HepG2 (cell line): ENCODE data around the gene ENO3. TPM values are rescaled to one million over a fixed set of nuclear protein-coding genes. Genes with fewer than 3 reads are reported as not detected.

Experiments used
- AHR ChIP-seq: IDR thresholded peaks from 2 replicates; pipeline ENCODE4 v1.6.1; 2018; ENCODE audit warnings: missing genetic modification reagents, missing compliant biosample characterization
- BHLHE40 ChIP-seq: IDR thresholded peaks from 2 replicates; pipeline ENCODE4 v1.6.1; 2011; ENCODE audit warnings: low read length, improper control_type of control experiment
- CBX1 ChIP-seq: IDR thresholded peaks from one replicate; pipeline ENCODE4 v1.6.1; 2016; ENCODE audit warnings: antibody characterized with exemption, low read depth
- CEBPB ChIP-seq: IDR thresholded peaks from 2 replicates; pipeline ENCODE4 v1.6.1; 2011; ENCODE audit warnings: low read depth, low read length, improper control_type of control experiment, borderline replicate concordance
- KAT7 ChIP-seq: IDR thresholded peaks from 2 replicates; pipeline ENCODE4 v1.6.1; 2018; ENCODE audit warnings: borderline replicate concordance, missing compliant biosample characterization
- MIER3 ChIP-seq: IDR thresholded peaks from 2 replicates; pipeline ENCODE4 v1.6.1; 2016; ENCODE audit warnings: missing compliant biosample characterization, borderline replicate concordance
- PCBP2 ChIP-seq: fragments of 200-400 bp; formaldehyde crosslinking; optimal IDR thresholded peaks from 2 replicates; pipeline ENCODE3; 2018; ENCODE audit warnings: low read length, low read depth; ENCODE audit not compliant: poor library complexity, severe bottlenecking
- PLRG1 ChIP-seq: fragments of 450-650 bp; conservative IDR thresholded peaks from 2 replicates; pipeline ENCODE4 v1.6.1; 2016
- POLR2A ChIP-seq, 2 experiments: IDR thresholded peaks; 2 replicates each; pipeline ENCODE4 v1.6.1; 2011; ENCODE audit warnings: low read depth in 2 of 2, low read length in 2 of 2, mild to moderate bottlenecking in 1 of 2, moderate library complexity in 1 of 2; ENCODE audit not compliant: insufficient read depth in 1 of 2
- SCMH1 ChIP-seq: sonication (generic); formaldehyde crosslinking; IDR thresholded peaks from 2 replicates; pipeline ENCODE4 v1.9.0; 2021; ENCODE audit warnings: missing genetic modification reagents, mild to moderate bottlenecking, borderline replicate concordance
- ZFP41 ChIP-seq: sonication (generic); formaldehyde crosslinking; IDR thresholded peaks from 2 replicates; pipeline ENCODE4 v1.4.0; 2020; ENCODE audit warnings: mild to moderate bottlenecking, missing genetic modification reagents, borderline replicate concordance
- ZNF205 ChIP-seq: IDR thresholded peaks from 2 replicates; pipeline ENCODE4 v1.6.1; 2018; ENCODE audit warnings: missing biosample characterization, missing genetic modification reagents
- ZNF292 ChIP-seq: sonication (generic); formaldehyde crosslinking; IDR thresholded peaks from 2 replicates; pipeline ENCODE4 v1.8.1; 2022; ENCODE audit warnings: mild to moderate bottlenecking, low read depth, missing genetic modification reagents, borderline replicate concordance
- ZNF350 ChIP-seq: sonication (generic); formaldehyde crosslinking; IDR thresholded peaks from 2 replicates; pipeline ENCODE4 v1.4.0; 2020; ENCODE audit warnings: mild to moderate bottlenecking, low read depth, missing genetic modification reagents, borderline replicate concordance
- ZNF451 ChIP-seq: sonication (generic); formaldehyde crosslinking; IDR thresholded peaks from 2 replicates; pipeline ENCODE4 v1.5.0; 2020; ENCODE audit warnings: mild to moderate bottlenecking, missing genetic modification reagents
- ZNF616 ChIP-seq: sonication (generic); formaldehyde crosslinking; IDR thresholded peaks from 2 replicates; pipeline ENCODE4 v1.5.0; 2020; ENCODE audit warnings: low read depth, mild to moderate bottlenecking, missing genetic modification reagents
- ZSCAN9 ChIP-seq: IDR thresholded peaks from 2 replicates; pipeline ENCODE4 v1.6.1; 2016; ENCODE audit warnings: borderline replicate concordance
- polyA plus RNA-seq, 8 experiments: library from polyadenylated mRNA; depleted of rRNA in 3 of 8; stranded (reverse) in 7 of 8; unstranded in 1 of 8; fragments of >200 nt; fragmentation: Illumina TruSeq in 4 of 8; extraction: Trizol in 4 of 8; gene quantifications; 2 replicates each; pipeline versions ENCODE4 v1.2.1 to v1.2.3, GENCODE V29; 2011 to 2016; ENCODE audit warnings: low read depth in 4 of 8, missing spikeins in 1 of 8, mixed read lengths in 1 of 8; ENCODE audit not compliant: insufficient read depth in 1 of 8
- total RNA-seq, 5 experiments: library from RNA; depleted of rRNA; stranded (reverse); fragments of >200 nt; fragmentation: Illumina TruSeq; extraction: Trizol; gene quantifications; 2 replicates each; pipeline ENCODE4 v1.2.3, GENCODE V29; 2016; ENCODE audit warnings: low read depth in 1 of 5
- TF ChIP-seq, protein P1 (sequence below): sonication (generic); formaldehyde crosslinking; IDR thresholded peaks from 2 replicates; pipeline ENCODE4 v1.8.0; 2022; ENCODE audit warnings: mild to moderate bottlenecking, missing genetic modification reagents, borderline replicate concordance
- TF ChIP-seq, protein P2 (sequence below): sonication (generic); formaldehyde crosslinking; IDR thresholded peaks from 2 replicates; pipeline ENCODE4 v1.5.0; 2020; ENCODE audit warnings: missing genetic modification reagents
- TF ChIP-seq, protein P3 (sequence below): sonication (generic); formaldehyde crosslinking; IDR thresholded peaks from 2 replicates; pipeline ENCODE4 v1.4.0; 2020; ENCODE audit warnings: missing genetic modification reagents
- TF ChIP-seq, protein P4 (sequence below): IDR thresholded peaks from 2 replicates; pipeline ENCODE4 v1.6.1; 2016; ENCODE audit warnings: low read depth, control low read depth
- TF ChIP-seq, protein P5 (sequence below): sonication (generic); formaldehyde crosslinking; IDR thresholded peaks from 2 replicates; pipeline ENCODE4 v1.5.1; 2020; ENCODE audit warnings: mild to moderate bottlenecking, missing genetic modification reagents

Gene ENO3
- total and polyA plus RNA-seq, 2 of the 13 experiments (the other 11 are each of a cell fraction or from before 2014, with no cell fraction given) = 59.8 to 69.8 TPM

DNA sequence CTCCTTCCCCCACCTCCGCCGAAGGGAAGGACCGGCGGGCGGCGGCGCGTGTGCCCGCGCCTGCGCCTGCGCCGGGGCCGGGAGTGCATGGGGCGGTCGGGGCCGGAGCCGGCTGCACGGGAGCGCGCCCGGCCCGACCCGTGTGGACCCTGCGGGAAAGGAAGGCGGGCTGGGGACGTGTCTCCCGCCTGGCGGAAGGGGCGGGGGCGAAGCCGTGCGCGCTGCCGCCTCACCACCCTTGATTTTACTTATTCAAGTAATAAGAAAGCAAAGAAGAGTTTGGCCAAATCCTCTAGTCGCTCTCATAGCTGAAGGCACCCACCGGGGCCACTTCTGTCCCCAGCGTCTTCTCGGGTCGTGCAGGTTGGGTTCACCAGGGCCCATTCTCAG is 2.0 kb upstream of the ENO3 start (continued):
- TF ChIP-seq, protein P1, sequence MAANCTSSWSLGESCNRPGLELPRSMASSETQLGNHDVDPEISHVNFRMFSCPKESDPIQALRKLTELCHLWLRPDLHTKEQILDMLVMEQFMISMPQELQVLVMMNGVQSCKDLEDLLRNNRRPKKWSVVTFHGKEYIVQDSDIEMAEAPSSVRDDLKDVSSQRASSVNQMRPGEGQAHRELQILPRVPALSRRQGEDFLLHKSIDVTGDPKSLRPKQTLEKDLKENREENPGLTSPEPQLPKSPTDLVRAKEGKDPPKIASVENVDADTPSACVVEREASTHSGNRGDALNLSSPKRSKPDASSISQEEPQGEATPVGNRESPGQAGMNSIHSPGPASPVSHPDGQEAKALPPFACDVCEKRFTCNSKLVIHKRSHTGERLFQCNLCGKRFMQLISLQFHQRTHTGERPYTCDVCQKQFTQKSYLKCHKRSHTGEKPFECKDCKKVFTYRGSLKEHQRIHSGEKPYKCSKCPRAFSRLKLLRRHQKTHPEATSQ (CRISPR knock-in tag) = no peak
- TF ChIP-seq ZNF451 (CRISPR knock-in tag) (no peak), CBX1 (no peak), ZNF616 (no peak), POLR2A (IDR thresholded peaks at IDR 0.05; ENCODE audit: insufficient read depth in 1 of 2, low read depth in 2 of 2, low read length in 2 of 2) (peak; percentile 50 to 64; a peak in 3 of 4 replicates), CEBPB (no peak), PLRG1 (no peak), PCBP2 (no peak), ZFP41 (CRISPR knock-in tag) (no peak), ZSCAN9 (CRISPR knock-in tag) (no peak), BHLHE40 (0 out of 2 replicates have a peak, but pooled peaks have one; percentile 16), SCMH1 (no peak), ZNF292 (CRISPR knock-in tag) (no peak), ZNF350 (CRISPR knock-in tag) (no peak), KAT7 (CRISPR knock-in tag) (no peak), MIER3 (no peak), AHR (no peak), ZNF205 (no peak)
- TF ChIP-seq, protein P2, sequence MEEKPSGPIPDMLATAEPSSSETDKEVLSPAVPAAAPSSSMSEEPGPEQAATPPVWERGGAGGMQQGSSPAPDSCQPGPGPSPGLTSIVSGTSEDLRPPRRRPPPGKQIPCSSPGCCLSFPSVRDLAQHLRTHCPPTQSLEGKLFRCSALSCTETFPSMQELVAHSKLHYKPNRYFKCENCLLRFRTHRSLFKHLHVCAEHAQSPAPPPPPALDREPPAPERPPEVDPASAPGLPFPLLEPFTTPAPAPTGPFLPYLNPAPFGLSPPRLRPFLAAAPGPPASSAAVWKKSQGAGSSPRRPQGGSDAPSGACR (CRISPR knock-in tag) = no peak
- TF ChIP-seq, protein P3, sequence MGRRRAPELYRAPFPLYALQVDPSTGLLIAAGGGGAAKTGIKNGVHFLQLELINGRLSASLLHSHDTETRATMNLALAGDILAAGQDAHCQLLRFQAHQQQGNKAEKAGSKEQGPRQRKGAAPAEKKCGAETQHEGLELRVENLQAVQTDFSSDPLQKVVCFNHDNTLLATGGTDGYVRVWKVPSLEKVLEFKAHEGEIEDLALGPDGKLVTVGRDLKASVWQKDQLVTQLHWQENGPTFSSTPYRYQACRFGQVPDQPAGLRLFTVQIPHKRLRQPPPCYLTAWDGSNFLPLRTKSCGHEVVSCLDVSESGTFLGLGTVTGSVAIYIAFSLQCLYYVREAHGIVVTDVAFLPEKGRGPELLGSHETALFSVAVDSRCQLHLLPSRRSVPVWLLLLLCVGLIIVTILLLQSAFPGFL (CRISPR knock-in tag) = no peak
- TF ChIP-seq, protein P4, sequence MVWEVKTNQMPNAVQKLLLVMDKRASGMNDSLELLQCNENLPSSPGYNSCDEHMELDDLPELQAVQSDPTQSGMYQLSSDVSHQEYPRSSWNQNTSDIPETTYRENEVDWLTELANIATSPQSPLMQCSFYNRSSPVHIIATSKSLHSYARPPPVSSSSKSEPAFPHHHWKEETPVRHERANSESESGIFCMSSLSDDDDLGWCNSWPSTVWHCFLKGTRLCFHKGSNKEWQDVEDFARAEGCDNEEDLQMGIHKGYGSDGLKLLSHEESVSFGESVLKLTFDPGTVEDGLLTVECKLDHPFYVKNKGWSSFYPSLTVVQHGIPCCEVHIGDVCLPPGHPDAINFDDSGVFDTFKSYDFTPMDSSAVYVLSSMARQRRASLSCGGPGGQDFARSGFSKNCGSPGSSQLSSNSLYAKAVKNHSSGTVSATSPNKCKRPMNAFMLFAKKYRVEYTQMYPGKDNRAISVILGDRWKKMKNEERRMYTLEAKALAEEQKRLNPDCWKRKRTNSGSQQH (CRISPR knock-in tag) = peak; percentile 53; the same call in 1 of the 2 replicates
- TF ChIP-seq, protein P5, sequence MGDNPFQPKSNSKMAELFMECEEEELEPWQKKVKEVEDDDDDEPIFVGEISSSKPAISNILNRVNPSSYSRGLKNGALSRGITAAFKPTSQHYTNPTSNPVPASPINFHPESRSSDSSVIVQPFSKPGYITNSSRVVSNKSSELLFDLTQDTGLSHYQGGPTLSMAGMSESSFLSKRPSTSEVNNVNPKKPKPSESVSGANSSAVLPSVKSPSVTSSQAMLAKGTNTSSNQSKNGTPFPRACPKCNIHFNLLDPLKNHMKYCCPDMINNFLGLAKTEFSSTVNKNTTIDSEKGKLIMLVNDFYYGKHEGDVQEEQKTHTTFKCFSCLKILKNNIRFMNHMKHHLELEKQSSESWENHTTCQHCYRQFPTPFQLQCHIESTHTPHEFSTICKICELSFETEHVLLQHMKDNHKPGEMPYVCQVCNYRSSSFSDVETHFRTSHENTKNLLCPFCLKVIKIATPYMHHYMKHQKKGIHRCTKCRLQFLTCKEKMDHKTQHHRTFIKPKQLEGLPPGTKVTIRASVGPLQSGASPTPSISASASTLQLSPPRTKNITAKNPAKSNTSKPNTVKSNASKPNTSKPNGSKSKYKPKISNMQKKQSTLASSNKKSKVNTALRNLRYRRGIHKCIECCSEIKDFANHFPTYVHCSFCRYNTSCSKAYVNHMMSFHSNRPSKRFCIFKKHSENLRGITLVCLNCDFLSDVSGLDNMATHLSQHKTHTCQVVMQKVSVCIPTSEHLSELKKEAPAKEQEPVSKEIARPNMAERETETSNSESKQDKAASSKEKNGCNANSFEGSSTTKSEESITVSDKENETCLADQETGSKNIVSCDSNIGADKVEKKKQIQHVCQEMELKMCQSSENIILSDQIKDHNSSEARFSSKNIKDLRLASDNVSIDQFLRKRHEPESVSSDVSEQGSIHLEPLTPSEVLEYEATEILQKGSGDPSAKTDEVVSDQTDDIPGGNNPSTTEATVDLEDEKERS (CRISPR knock-in tag) = no peak
